Sigmoid colon (tissue), 7 donors: ENCODE data around the gene AEBP1. TPM values are rescaled to one million over a fixed set of nuclear protein-coding genes. Genes with fewer than 3 reads are reported as not detected.

Experiments
- DNase-seq: peaks from one replicate; pipeline ENCODE4 v3.0.0-alpha.2; 2019
- H3K27ac ChIP-seq, 4 donors: fragments of 200-600 bp; sonication (generic); one replicate each; pipeline ENCODE4 v1.5.1; 2016 to 2019; ENCODE audit warnings: mild to moderate bottlenecking in 1 of 4
- H3K27me3 ChIP-seq, 3 donors: fragments of 200-600 bp; sonication (generic); one replicate each; pipeline ENCODE4 v1.5.1; 2019; ENCODE audit warnings: mild to moderate bottlenecking in 1 of 3
- H3K36me3 ChIP-seq, 4 donors: fragments of 200-600 bp; sonication (generic); one replicate each; pipeline ENCODE4 v1.5.1; 2016 to 2019
- H3K4me1 ChIP-seq, 4 donors: fragments of 200-600 bp; sonication (generic); one replicate each; pipeline ENCODE4 v1.5.1; 2017 to 2019
- H3K4me3 ChIP-seq, 4 donors: fragments of 200-600 bp; sonication (generic); one replicate each; pipeline ENCODE4 v1.5.1; 2017 to 2019; ENCODE audit warnings: mild to moderate bottlenecking in 2 of 4, moderate library complexity in 1 of 4
- H3K9me3 ChIP-seq, 4 donors: fragments of 200-600 bp in 3 of 4; sonication (generic) in 3 of 4; one replicate each; pipeline versions ENCODE4 v1.5.1 to v1.6.1; 2013 to 2019
- EP300 ChIP-seq, 4 donors: sonication (generic); formaldehyde crosslinking; IDR thresholded peaks; one replicate each; pipeline ENCODE4 v1.6.1; 2017; ENCODE audit warnings: antibody characterized with exemption in 4 of 4
- POLR2A ChIP-seq, 2 donors: fragments of 450-650 bp; IDR thresholded peaks; one replicate each; pipeline ENCODE4 v1.6.1; 2016; ENCODE audit warnings: antibody characterized with exemption in 2 of 2, mild to moderate bottlenecking in 2 of 2, moderate library complexity in 2 of 2
- POLR2AphosphoS5 ChIP-seq, 4 donors: sonication (generic); formaldehyde crosslinking; IDR thresholded peaks; one replicate each; pipeline ENCODE4 v1.6.1; 2017; ENCODE audit warnings: antibody characterized with exemption in 4 of 4
- WGBS, 2 donors: extraction: QIAGEN DNeasy Blood & Tissue Kit; methylation state at CpG; one replicate each; pipeline ENCODE4 v1.1.7; 2013; 5-methylcytosine and 5-hydroxymethylcytosine counted together
- intact Hi-C: fragments of 100-400 bp; cut with DNase I; formaldehyde crosslinking; loops from one replicate; pipeline ENCODE4 v1.15.1; 2023
- polyA plus RNA-seq, 3 donors: library from polyadenylated mRNA; stranded (reverse); fragments of 200-250 nt; gene quantifications; one replicate each; pipeline ENCODE4 v1.2.3, GENCODE V29; 2013
- total RNA-seq, 4 donors: library from RNA; depleted of rRNA; stranded (reverse); fragments of >200 nt; gene quantifications; one replicate each; pipeline ENCODE4 v1.1.0, GENCODE V29; 2016
- TF ChIP-seq, protein P1 (sequence below), 4 experiments: fragments of 450-650 bp in 3 of 4; fragments of 200-600 bp in 1 of 4; IDR thresholded peaks; one replicate each; pipeline ENCODE4 v1.5.1; 2016 to 2019; ENCODE audit warnings: antibody characterized with exemption in 4 of 4, mild to moderate bottlenecking in 3 of 4, moderate library complexity in 2 of 4
- donor health status: healthy with polysubstance abuse.
- donor health status: Bipolar disorder and iron deficiency.
- donor health status: healthy.

The AEBP1 gene
- total and polyA plus RNA-seq, 7 donors, result 2.5 to 182 (median 74.6) TPM

DNA sequence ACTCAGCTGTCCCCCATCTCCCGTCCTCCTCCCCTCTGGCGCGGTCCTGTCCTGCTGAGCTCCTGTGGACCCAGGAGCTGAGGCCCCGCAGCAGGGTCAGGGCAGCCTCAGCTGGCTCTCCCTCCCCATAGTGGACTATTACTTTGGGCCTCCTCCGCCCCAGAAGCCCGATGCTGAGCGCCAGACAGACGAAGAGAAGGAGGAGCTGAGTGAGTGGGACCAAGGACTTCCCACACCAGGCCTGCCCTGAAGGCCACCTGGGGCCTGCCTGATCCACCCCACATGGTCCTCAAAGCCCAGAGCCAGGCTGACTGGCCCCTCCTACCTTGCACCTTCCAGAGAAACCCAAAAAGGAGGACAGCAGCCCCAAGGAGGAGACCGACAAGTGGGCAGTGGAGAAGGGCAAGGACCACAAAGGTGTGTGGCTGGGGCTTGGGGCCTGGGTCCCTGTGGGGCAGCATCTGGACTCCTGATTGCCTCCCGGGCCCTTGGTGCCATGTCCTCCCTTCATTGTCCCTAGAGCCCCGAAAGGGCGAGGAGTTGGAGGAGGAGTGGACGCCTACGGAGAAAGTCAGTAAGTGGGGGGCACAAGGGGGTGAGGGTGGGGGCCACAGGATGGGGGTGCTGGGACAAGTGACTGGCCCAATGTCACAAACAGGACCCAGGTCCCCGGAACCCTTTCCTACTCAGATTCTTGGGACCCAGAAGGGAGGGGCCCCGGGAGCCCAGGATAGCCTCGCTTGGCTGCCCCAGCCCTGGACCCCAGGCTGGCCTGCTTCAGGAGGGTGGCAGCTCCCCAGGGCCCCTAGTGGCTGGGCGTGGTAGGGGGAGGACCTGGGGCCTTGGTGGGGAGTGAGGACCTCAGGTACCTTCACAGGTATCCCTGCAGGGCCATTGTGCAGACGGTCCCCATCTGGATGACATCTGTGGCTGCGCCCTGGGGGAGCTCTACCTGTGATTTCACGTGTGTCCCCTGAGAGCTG, 4.9 kb downstream of the AEBP1 start:
- Histone ChIP-seq H3K27me3 (peaks cover 5 to 58% (median 14%) of the 10 kb centered on the region in 3 donors), H3K9me3 (no peaks in the 10 kb centered on the region), H3K4me1 (peaks cover 0 to 29% (median 21%) of the 10 kb centered on the region in 4 donors), H3K27ac (peak overlapping the region in 1 of 4 donors; percentile 14), H3K36me3 (peaks cover 3 to 54% (median 7%) of the 10 kb centered on the region in 4 donors), H3K4me3 (no peak overlapping the region)
- intact Hi-C loops, result no loop called here
- TF ChIP-seq EP300 (IDR thresholded peaks at IDR 0.05) (no peak), POLR2AphosphoS5 (IDR thresholded peaks at IDR 0.05) (no peak), POLR2A (IDR thresholded peaks at IDR 0.05) (no peak)
- TF ChIP-seq, protein P1, sequence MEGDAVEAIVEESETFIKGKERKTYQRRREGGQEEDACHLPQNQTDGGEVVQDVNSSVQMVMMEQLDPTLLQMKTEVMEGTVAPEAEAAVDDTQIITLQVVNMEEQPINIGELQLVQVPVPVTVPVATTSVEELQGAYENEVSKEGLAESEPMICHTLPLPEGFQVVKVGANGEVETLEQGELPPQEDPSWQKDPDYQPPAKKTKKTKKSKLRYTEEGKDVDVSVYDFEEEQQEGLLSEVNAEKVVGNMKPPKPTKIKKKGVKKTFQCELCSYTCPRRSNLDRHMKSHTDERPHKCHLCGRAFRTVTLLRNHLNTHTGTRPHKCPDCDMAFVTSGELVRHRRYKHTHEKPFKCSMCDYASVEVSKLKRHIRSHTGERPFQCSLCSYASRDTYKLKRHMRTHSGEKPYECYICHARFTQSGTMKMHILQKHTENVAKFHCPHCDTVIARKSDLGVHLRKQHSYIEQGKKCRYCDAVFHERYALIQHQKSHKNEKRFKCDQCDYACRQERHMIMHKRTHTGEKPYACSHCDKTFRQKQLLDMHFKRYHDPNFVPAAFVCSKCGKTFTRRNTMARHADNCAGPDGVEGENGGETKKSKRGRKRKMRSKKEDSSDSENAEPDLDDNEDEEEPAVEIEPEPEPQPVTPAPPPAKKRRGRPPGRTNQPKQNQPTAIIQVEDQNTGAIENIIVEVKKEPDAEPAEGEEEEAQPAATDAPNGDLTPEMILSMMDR (IDR thresholded peaks at IDR 0.05), result no peak
- 83 to 89% methylated on average over 21 of the region's 21 CpGs for WGBS, 2 donors
- DNase-seq, result no peak

DNA sequence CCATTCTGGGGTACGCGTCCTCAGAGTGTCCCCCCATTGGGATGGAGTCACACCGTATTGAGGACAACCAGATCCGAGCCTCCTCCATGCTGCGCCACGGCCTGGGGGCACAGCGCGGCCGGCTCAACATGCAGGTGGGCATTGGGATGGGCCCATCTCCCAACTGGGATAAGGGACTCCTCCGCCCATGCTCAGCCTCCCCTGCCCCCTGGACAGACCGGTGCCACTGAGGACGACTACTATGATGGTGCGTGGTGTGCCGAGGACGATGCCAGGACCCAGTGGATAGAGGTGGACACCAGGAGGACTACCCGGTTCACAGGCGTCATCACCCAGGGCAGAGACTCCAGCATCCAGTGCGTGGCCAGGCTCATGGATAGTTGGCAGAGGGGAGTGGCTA, 5.8 kb downstream of the AEBP1 start:
- Histone ChIP-seq H3K9me3 (no peaks in the 10 kb centered on the region), H3K4me3 (no peak overlapping the region), H3K27ac (no peak overlapping the region), H3K36me3 (peaks cover 3 to 63% (median 7%) of the 10 kb centered on the region in 4 donors), H3K27me3 (peaks cover 0 to 49% (median 5%) of the 10 kb centered on the region in 3 donors), H3K4me1 (peaks cover 0 to 20% (median 13%) of the 10 kb centered on the region in 4 donors)
- intact Hi-C loops, result no loop called here
- no peak for TF ChIP-seq POLR2A (IDR thresholded peaks at IDR 0.05)
- TF ChIP-seq, protein P1 (IDR thresholded peaks at IDR 0.05), result no peak
- no peak for TF ChIP-seq POLR2AphosphoS5 (IDR thresholded peaks at IDR 0.05)
- TF ChIP-seq EP300 (IDR thresholded peaks at IDR 0.05), result no peak
- 91 to 94% methylated on average over 18 of the region's 18 CpGs for WGBS, 2 donors
- DNase-seq, result no peak

DNA sequence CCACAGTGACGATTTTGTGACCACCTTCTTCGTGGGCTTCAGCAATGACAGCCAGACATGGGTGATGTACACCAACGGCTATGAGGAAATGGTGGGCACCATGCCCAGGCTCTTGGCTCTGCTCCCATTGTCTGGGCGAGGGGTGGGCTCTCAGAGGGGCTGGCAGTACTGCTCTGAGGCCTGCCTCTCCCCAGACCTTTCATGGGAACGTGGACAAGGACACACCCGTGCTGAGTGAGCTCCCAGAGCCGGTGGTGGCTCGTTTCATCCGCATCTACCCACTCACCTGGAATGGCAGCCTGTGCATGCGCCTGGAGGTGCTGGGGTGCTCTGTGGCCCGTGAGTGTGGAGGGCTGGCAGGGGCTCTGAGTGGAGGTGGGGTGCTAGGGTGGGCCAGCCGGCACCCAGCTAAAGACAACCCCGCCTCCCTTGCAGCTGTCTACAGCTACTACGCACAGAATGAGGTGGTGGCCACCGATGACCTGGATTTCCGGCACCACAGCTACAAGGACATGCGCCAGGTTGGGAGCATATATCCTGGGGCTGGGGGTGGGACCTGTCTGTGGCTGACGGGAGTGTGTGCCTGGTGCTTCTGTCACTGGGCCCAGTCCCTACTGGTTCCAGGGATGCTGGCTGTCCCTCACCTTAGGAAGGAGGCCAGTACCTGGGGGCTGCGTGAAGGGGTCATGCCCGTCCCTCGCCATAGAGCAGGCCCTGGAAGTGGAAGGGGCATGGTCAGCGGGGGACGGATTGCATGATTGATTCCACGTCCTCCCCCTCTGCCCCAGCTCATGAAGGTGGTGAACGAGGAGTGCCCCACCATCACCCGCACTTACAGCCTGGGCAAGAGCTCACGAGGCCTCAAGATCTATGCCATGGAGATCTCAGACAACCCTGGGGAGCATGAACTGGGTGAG, 6.8 kb downstream of the AEBP1 start:
- H3K36me3 ChIP-seq, result peaks cover 3 to 73% (median 7%) of the 10 kb centered on the region in 4 donors
- 67 to 83% methylated on average over 27 of the region's 27 CpGs for WGBS, 2 donors
- H3K9me3 ChIP-seq, result no peaks in the 10 kb centered on the region
- H3K4me3 ChIP-seq, result no peak overlapping the region
- H3K4me1 ChIP-seq, result peaks cover 0 to 14% (median 5%) of the 10 kb centered on the region in 4 donors
- no peak overlapping the region for H3K27ac ChIP-seq
- TF ChIP-seq EP300 (IDR thresholded peaks at IDR 0.05) (no peak), POLR2AphosphoS5 (IDR thresholded peaks at IDR 0.05) (no peak), POLR2A (IDR thresholded peaks at IDR 0.05) (no peak)
- TF ChIP-seq, protein P1 (IDR thresholded peaks at IDR 0.05), result no peak
- H3K27me3 ChIP-seq, result peaks cover 0 to 42% (median 3%) of the 10 kb centered on the region in 3 donors
- no peak for DNase-seq
- intact Hi-C loops, result no loop called here

DNA sequence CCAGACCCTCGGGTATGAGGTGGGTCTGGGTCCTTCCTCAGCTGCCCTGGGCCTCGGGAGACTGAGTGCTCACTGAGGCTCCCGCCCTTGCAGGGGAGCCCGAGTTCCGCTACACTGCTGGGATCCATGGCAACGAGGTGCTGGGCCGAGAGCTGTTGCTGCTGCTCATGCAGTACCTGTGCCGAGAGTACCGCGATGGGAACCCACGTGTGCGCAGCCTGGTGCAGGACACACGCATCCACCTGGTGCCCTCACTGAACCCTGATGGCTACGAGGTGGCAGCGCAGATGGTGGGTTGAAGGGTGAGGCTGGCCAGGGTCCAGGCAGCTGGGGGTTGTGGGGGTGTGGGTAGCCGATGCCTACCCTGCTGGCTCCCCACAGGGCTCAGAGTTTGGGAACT, 7.6 kb downstream of the AEBP1 start:
- Histone ChIP-seq H3K36me3 (peaks cover 3 to 79% (median 7%) of the 10 kb centered on the region in 4 donors), H3K4me1 (peaks cover 0 to 6% (median 0%) of the 10 kb centered on the region in 4 donors), H3K9me3 (no peaks in the 10 kb centered on the region), H3K27me3 (peaks cover 0 to 35% (median 3%) of the 10 kb centered on the region in 3 donors), H3K4me3 (no peak overlapping the region), H3K27ac (no peak overlapping the region)
- WGBS, 2 donors, result 51 to 85% methylated on average over 16 of the region's 16 CpGs
- intact Hi-C loops, result no loop called here
- TF ChIP-seq POLR2AphosphoS5 (IDR thresholded peaks at IDR 0.05) (no peak), EP300 (IDR thresholded peaks at IDR 0.05) (no peak), POLR2A (IDR thresholded peaks at IDR 0.05) (no peak)
- TF ChIP-seq, protein P1 (IDR thresholded peaks at IDR 0.05), result no peak
- DNase-seq, result no peak
